ENCODE results near the gene ST6GAL2.

Gene ST6GAL2

GRCh38 chr2:106804161-106804560 lies 81.8 kb downstream of the ST6GAL2 start:
- no peak for TF ChIP-seq CTCF (IDR thresholded peaks at IDR 0.05)
- H3K36me3 ChIP-seq: peaks cover 4 to 8% (median 6%) of the 10 kb centered on the region in 3 donors
- H3K9me3 ChIP-seq: no peaks in the 10 kb centered on the region
- H3K4me3 ChIP-seq: no peak overlapping the region
- H3K27ac ChIP-seq: no peak overlapping the region
- intact Hi-C loops (cut with DNase I; ENCODE audit: low total_unique reads): no loop called here
- peaks cover 0 to 22% (median 5%) of the 10 kb centered on the region in 4 donors for H3K4me1 ChIP-seq
- DNase-seq: no peak
- H3K27me3 ChIP-seq: no peaks in the 10 kb centered on the region

GRCh38 chr2:106800976-106801655 lies 84.9 kb downstream of the ST6GAL2 start:
- no peak for TF ChIP-seq CTCF (IDR thresholded peaks at IDR 0.05)
- intact Hi-C loops (cut with DNase I; ENCODE audit: low total_unique reads): no loop called here

DNA sequence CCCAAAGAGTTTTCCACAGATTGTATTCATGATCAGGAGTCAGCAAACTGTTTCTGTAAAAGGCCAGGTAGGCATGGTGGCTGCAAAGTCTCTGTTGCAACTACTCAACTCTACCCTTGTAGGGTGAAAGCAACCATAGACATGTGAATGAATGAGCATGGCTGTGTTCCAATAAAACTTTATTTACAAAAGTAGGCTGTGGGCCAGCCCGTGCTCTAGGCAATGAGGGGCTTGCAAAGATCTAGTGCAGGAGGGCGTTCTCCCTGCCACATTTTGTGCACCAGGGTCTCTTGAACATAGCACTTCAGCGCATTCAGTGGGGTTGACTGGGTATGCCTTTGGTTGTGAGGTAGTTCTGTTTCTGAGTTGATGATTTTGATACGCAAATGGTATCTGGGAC lies 85.8 kb downstream of the ST6GAL2 start:
- Histone ChIP-seq H3K36me3 (no peaks in the 10 kb centered on the region), H3K4me3 (no peak overlapping the region), H3K27me3 (no peaks in the 10 kb centered on the region), H3K27ac (peak overlapping the region in 1 of 2 donors; percentile 50), H3K4me1 (peaks cover 0 to 23% (median 2%) of the 10 kb centered on the region in 4 donors), H3K9me3 (no peaks in the 10 kb centered on the region)
- no peak for TF ChIP-seq CTCF (IDR thresholded peaks at IDR 0.05)
- DNase-seq: no peak
- intact Hi-C loops (cut with DNase I; ENCODE audit: low total_unique reads): no loop called here

More at GRCh38 chr2:106800976-106801655, 84.9 kb downstream of the ST6GAL2 start:
- Histone ChIP-seq H3K9me3 (no peaks in the 10 kb centered on the region), H3K27ac (no peak overlapping the region), H3K36me3 (peaks cover 2 to 6% (median 4%) of the 10 kb centered on the region in 3 donors), H3K4me3 (no peak overlapping the region), H3K27me3 (no peaks in the 10 kb centered on the region), H3K4me1 (peaks cover 0 to 23% (median 2%) of the 10 kb centered on the region in 4 donors)
- DNase-seq: no peak

DNA sequence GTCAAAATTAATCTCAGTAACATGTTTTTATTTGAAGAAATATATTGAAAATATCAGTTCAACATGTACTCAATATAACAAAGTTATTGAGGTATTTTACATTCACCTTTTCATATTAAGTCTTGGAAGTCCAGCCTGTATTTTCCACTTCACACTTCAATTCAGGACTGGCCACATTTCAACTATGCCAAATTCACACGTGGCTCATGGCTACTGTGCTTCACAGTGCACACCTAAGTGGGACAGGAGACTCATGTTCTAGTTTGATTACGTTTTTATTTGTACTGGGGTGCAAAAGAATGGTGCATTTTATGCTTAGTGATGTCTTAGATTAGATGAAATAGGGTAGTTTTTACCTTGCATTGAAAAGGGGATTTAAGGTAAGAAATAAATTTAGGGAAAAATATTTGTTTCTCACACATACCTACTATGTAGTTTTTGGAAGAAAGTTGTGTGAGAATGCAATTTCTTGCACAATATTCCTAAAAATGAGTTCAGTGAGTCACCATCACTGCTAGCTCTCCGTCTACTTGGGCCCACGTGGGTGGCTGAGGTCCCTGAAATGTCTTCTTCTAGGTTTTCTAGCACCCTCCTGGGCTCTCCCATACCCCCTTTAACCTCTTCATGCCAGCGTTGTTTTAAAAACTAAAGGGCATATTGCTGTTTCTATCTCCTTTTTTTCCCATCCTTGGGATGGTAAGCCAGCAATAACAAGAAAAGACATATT lies 87.0 kb downstream of the ST6GAL2 start:
- Histone ChIP-seq H3K4me1 (peaks cover 0 to 23% (median 2%) of the 10 kb centered on the region in 4 donors), H3K27me3 (no peaks in the 10 kb centered on the region), H3K36me3 (no peaks in the 10 kb centered on the region), H3K9me3 (no peaks in the 10 kb centered on the region), H3K4me3 (no peak overlapping the region), H3K27ac (peak overlapping the region; percentile 9 to 50)
- no peak for DNase-seq
- intact Hi-C loops (cut with DNase I; ENCODE audit: low total_unique reads): no loop called here
- TF ChIP-seq CTCF (IDR thresholded peaks at IDR 0.05): no peak

DNA sequence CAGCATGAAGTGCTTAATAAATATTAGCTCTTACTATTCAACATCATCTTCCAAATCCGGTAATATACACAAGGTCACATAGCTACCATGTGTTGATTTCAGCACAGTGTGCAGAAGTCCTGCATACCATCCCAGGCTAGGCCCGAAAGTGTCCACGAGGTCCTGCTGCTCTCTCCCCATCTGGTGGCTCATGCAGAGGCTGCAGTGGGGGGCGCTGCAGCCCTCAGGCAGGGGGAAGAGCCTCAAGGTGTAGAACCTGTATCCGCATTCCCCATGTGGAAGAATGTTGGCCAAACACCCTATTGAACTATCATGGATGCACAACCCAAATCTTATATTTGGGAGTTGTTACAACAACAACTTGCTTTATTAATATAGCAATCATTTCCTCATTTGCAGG lies 88.5 kb downstream of the ST6GAL2 start:
- Histone ChIP-seq H3K27me3 (no peaks in the 10 kb centered on the region), H3K27ac (no peak overlapping the region), H3K9me3 (no peaks in the 10 kb centered on the region), H3K4me1 (peaks cover 0 to 23% (median 2%) of the 10 kb centered on the region in 4 donors), H3K4me3 (no peak overlapping the region), H3K36me3 (no peaks in the 10 kb centered on the region)
- no peak for TF ChIP-seq CTCF (IDR thresholded peaks at IDR 0.05)
- no peak for DNase-seq
- intact Hi-C loops (cut with DNase I; ENCODE audit: low total_unique reads): no loop called here

Data from tibial artery (tissue), 4 donors.